Coronary artery (tissue), 2 donors: ENCODE results near the gene PSORS1C2.
"Not testable (repeated sequence)": the region's sequence is repeated elsewhere in the genome, so short reads cannot be mapped to it uniquely, and the experiment has no call there.

Source experiments
- DNase-seq: peaks from one replicate; pipeline ENCODE4 v3.0.0-alpha.2; 2017; ENCODE audit warnings: low spot score
- H3K27ac ChIP-seq, 2 donors: fragments of 200-600 bp; sonication (generic); one replicate each; pipeline ENCODE4 v1.5.1; 2016 to 2019
- H3K4me3 ChIP-seq: fragments of 200-600 bp; sonication (generic); 2 replicates; pipeline ENCODE4 v1.5.1; 2016; ENCODE audit warnings: mild to moderate bottlenecking, moderate library complexity
- CTCF ChIP-seq: fragments of 200-600 bp; sonication (generic); IDR thresholded peaks from one replicate; pipeline ENCODE4 v1.5.1; 2019; ENCODE audit warnings: antibody characterized with exemption

The PSORS1C2 gene

GRCh38 chr6:31170987-31171671, 32.3 kb upstream of the PSORS1C2 start:
- Histone ChIP-seq H3K27ac (no peak overlapping the region), H3K4me3 (no peak overlapping the region)
- no peak for TF ChIP-seq CTCF
- no peak for DNase-seq

GRCh38 chr6:31170600-31170881, 31.7 kb upstream of the PSORS1C2 start, which contains the start of gene POU5F1:
POU5F1 (minus strand) TSS chr6:31170682; CDS start chr6:31170620, 62 bp downstream.
- Histone ChIP-seq H3K27ac (no peak within 1 kb of the TSS), H3K4me3 (no peak within 1 kb of the TSS)
- no peak for DNase-seq
- TF ChIP-seq CTCF, result no peak

GRCh38 chr6:31169858-31170599, 31.2 kb upstream of the PSORS1C2 start:
- not testable (repeated sequence) for DNase-seq, H3K4me3 ChIP-seq, H3K27ac ChIP-seq

- no peak overlapping the region for H3K27ac ChIP-seq
- TF ChIP-seq CTCF, result no peak
- DNase-seq, result no peak
- H3K4me3 ChIP-seq, result no peak overlapping the region
Observed at GRCh38 chr6:31169123-31169857, 30.4 kb upstream of the PSORS1C2 start.

GRCh38 chr6:31168606-31169005, 29.7 kb upstream of the PSORS1C2 start:
- DNase-seq, result no peak
- TF ChIP-seq CTCF, result no peak
- no peak overlapping the region for H3K27ac ChIP-seq
- no peak overlapping the region for H3K4me3 ChIP-seq

GRCh38 chr6:31165986-31166385, 27.1 kb upstream of the PSORS1C2 start:
- TF ChIP-seq CTCF, result no peak
- no peak for DNase-seq
- Histone ChIP-seq H3K4me3 (no peak overlapping the region), H3K27ac (no peak overlapping the region)

GRCh38 chr6:31165064-31165832, 26.4 kb upstream of the PSORS1C2 start:
- H3K27ac ChIP-seq, H3K4me3 ChIP-seq: not testable (repeated sequence)

GRCh38 chr6:31164475-31165063, 25.7 kb upstream of the PSORS1C2 start:
- H3K4me3 ChIP-seq, DNase-seq, H3K27ac ChIP-seq: not testable (repeated sequence)

More at GRCh38 chr6:31165064-31165832, 26.4 kb upstream of the PSORS1C2 start:
- not testable (repeated sequence) for DNase-seq
